MM.1S (cell line): ENCODE results near the gene EI24.

ENCODE experiments used
- CTCF ChIP-seq: fragments of 300-600 bp; sonication (generic); IDR thresholded peaks from 2 replicates; pipeline ENCODE4 v1.5.1; 2016; ENCODE audit warnings: antibody characterized with exemption, low read length, mixed read lengths
- EZH2 ChIP-seq: fragments of 300-600 bp; sonication (generic); optimal IDR thresholded peaks from 2 replicates; pipeline ENCODE3; 2017; ENCODE audit warnings: low read depth, mild to moderate bottlenecking, antibody characterized with exemption, low read length, mixed read lengths

- no peak for TF ChIP-seq CTCF
- TF ChIP-seq EZH2, result no peak
These were observed 33.7 kb upstream of the EI24 start for GRCh38 chr11:125535585-125535984.
